ENCODE results near the gene ETS1. TPM values are rescaled to one million over a fixed set of nuclear protein-coding genes. Genes with fewer than 3 reads are reported as not detected.

ETS1 gene
- total RNA-seq, 2 experiments from 2014 or later: 579 to 590 TPM

GRCh38 chr11:128501008-128501407, 86.3 kb downstream of the ETS1 start:
- peak overlapping the region; percentile 90 for H3K4me3 Mint-ChIP-seq
- peaks cover 96% of the 10 kb centered on the region for H3K36me3 Mint-ChIP-seq (ENCODE audit: low read depth)
- Histone ChIP-seq H3K36me3 (ENCODE audit: insufficient read depth, low read length) (peaks cover 92% of the 10 kb centered on the region), H3K4me1 (ENCODE audit: insufficient read depth, low read length) (peaks cover 87% of the 10 kb centered on the region), H3K9me3 (ENCODE audit: control insufficient read depth in 1 of 2, insufficient read depth in 1 of 2, low read length in 2 of 2) (no peaks in the 10 kb centered on the region), H3K27ac (ENCODE audit: low read depth in 1 of 2, low read length in 2 of 2) (peak overlapping the region; percentile 68 to 93), H3K27me3 (ENCODE audit: control insufficient read depth in 1 of 2, insufficient read depth in 2 of 2, low read length in 2 of 2) (no peaks in the 10 kb centered on the region), H3K4me3 (ENCODE audit: low read length) (peak overlapping the region; percentile 41)
- no peak for TF ChIP-seq CTCF (IDR thresholded peaks at IDR 0.05)
- intact Hi-C loops (cut with DNase I, micrococcal nuclease): loop anchor here (2.0 to 10.0 kb wide), 4 partner anchors 18 to 466 kb away; no protein-coding TSS in a partner anchor
- H3K27me3 Mint-ChIP-seq: no peaks in the 10 kb centered on the region
- ATAC-seq (ENCODE audit: poor library complexity): no peak
- H3K4me1 Mint-ChIP-seq (ENCODE audit: low read depth): peaks cover 100% of the 10 kb centered on the region
- ChIA-PET POLR2A (interaction anchor here (1.1 to 26.3 kb wide), 8 partner anchors 14 to 217 kb away, joined by 5 to 611 read pairs (median 82); no protein-coding TSS in a partner anchor), CTCF (interaction anchor here (0.8 to 1.3 kb wide), 5 partner anchors 22 to 328 kb away, joined by 3 to 4 read pairs (median 3); no protein-coding TSS in a partner anchor)
- no peaks in the 10 kb centered on the region for H3K9me3 Mint-ChIP-seq
- no peak for DNase-seq
- peak overlapping the region; percentile 99 for H3K27ac Mint-ChIP-seq

- ChIA-PET CTCF (interaction anchor here (1.0 to 1.3 kb wide), 3 partner anchors 22 to 328 kb away, joined by 3 to 4 read pairs (median 3); no protein-coding TSS in a partner anchor), POLR2A (interaction anchor here (1.1 to 26.3 kb wide), 7 partner anchors 14 to 217 kb away, joined by 5 to 611 read pairs (median 129); no protein-coding TSS in a partner anchor)
- Histone ChIP-seq H3K27me3 (ENCODE audit: control insufficient read depth in 1 of 2, insufficient read depth in 2 of 2, low read length in 2 of 2) (no peaks in the 10 kb centered on the region), H3K4me1 (ENCODE audit: insufficient read depth, low read length) (peaks cover 83% of the 10 kb centered on the region), H3K4me3 (ENCODE audit: low read length) (peak overlapping the region; percentile 41), H3K27ac (ENCODE audit: low read depth in 1 of 2, low read length in 2 of 2) (peak overlapping the region; percentile 68 to 93), H3K36me3 (ENCODE audit: insufficient read depth, low read length) (peaks cover 90% of the 10 kb centered on the region), H3K9me3 (ENCODE audit: control insufficient read depth in 1 of 2, insufficient read depth in 1 of 2, low read length in 2 of 2) (no peaks in the 10 kb centered on the region)
- no peak for TF ChIP-seq CTCF (IDR thresholded peaks at IDR 0.05)
- intact Hi-C loops (cut with DNase I, micrococcal nuclease): loop anchor here (2.0 to 10.0 kb wide), 4 partner anchors 18 to 466 kb away; no protein-coding TSS in a partner anchor
- H3K36me3 Mint-ChIP-seq (ENCODE audit: low read depth): peaks cover 96% of the 10 kb centered on the region
- H3K27me3 Mint-ChIP-seq: no peaks in the 10 kb centered on the region
- DNase-seq (peak in 1 of 14 experiments; percentile 7), ATAC-seq (ENCODE audit: poor library complexity) (no peak)
- peak overlapping the region; percentile 99 for H3K27ac Mint-ChIP-seq
- peaks cover 100% of the 10 kb centered on the region for H3K4me1 Mint-ChIP-seq (ENCODE audit: low read depth)
- peak overlapping the region; percentile 90 for H3K4me3 Mint-ChIP-seq
- H3K9me3 Mint-ChIP-seq: no peaks in the 10 kb centered on the region
Observed at GRCh38 chr11:128500493-128500892, 86.9 kb downstream of the ETS1 start.

GRCh38 chr11:128499613-128500253, 87.6 kb downstream of the ETS1 start:
- intact Hi-C loops (cut with DNase I, micrococcal nuclease): loop anchor here (2.0 to 10.0 kb wide), 4 partner anchors 17 to 465 kb away; no protein-coding TSS in a partner anchor
- CTCF ChIA-PET: no interaction called here
- Mint-ChIP-seq H3K27ac (peak overlapping the region; percentile 99), H3K4me1 (ENCODE audit: low read depth) (peaks cover 100% of the 10 kb centered on the region), H3K9me3 (no peaks in the 10 kb centered on the region), H3K36me3 (ENCODE audit: low read depth) (peaks cover 96% of the 10 kb centered on the region), H3K4me3 (peak overlapping the region; percentile 86), H3K27me3 (no peaks in the 10 kb centered on the region)
- Histone ChIP-seq H3K9me3 (ENCODE audit: control insufficient read depth in 1 of 2, insufficient read depth in 1 of 2, low read length in 2 of 2) (no peaks in the 10 kb centered on the region), H3K4me1 (ENCODE audit: insufficient read depth, low read length) (peaks cover 82% of the 10 kb centered on the region), H3K27ac (ENCODE audit: low read depth in 1 of 2, low read length in 2 of 2) (peak overlapping the region; percentile 68 to 93), H3K4me3 (ENCODE audit: low read length) (peak overlapping the region; percentile 41), H3K27me3 (ENCODE audit: control insufficient read depth in 1 of 2, insufficient read depth in 2 of 2, low read length in 2 of 2) (no peaks in the 10 kb centered on the region), H3K36me3 (ENCODE audit: insufficient read depth, low read length) (peaks cover 87% of the 10 kb centered on the region)
- no peak for TF ChIP-seq CTCF (IDR thresholded peaks at IDR 0.05)
- POLR2A ChIA-PET: interaction anchor here (1.6 to 26.3 kb wide), 7 partner anchors 13 to 216 kb away, joined by 5 to 611 read pairs (median 129); no protein-coding TSS in a partner anchor
- DNase-seq (peak in 1 of 14 experiments; percentile 28), ATAC-seq (ENCODE audit: poor library complexity) (no peak)
